PC-3 (cell line): ENCODE results near the gene GLYATL1.

ENCODE experiments used
- EZH2 ChIP-seq: fragments of 300-600 bp; sonication (generic); IDR thresholded peaks from one replicate; pipeline ENCODE4 v1.6.1; 2017; ENCODE audit warnings: antibody characterized with exemption, mild to moderate bottlenecking, low read length; ENCODE audit not compliant: unreplicated experiment
- EZH2phosphoT487 ChIP-seq: fragments of 300-600 bp; sonication (generic); IDR thresholded peaks from 2 replicates; pipeline ENCODE4 v1.6.1; 2018; ENCODE audit warnings: mild to moderate bottlenecking, antibody characterized with exemption, low read length, borderline replicate concordance
- TF ChIP-seq, protein P1 (sequence below): fragments of 300-600 bp; sonication (generic); conservative IDR thresholded peaks from 2 replicates; pipeline ENCODE4 v1.5.1; 2017; ENCODE audit warnings: antibody characterized with exemption, low read depth, mild to moderate bottlenecking, low read length

GRCh38 chr11:58917159-58917783 is 22.0 kb upstream of the GLYATL1 start:
- TF ChIP-seq, protein P1, sequence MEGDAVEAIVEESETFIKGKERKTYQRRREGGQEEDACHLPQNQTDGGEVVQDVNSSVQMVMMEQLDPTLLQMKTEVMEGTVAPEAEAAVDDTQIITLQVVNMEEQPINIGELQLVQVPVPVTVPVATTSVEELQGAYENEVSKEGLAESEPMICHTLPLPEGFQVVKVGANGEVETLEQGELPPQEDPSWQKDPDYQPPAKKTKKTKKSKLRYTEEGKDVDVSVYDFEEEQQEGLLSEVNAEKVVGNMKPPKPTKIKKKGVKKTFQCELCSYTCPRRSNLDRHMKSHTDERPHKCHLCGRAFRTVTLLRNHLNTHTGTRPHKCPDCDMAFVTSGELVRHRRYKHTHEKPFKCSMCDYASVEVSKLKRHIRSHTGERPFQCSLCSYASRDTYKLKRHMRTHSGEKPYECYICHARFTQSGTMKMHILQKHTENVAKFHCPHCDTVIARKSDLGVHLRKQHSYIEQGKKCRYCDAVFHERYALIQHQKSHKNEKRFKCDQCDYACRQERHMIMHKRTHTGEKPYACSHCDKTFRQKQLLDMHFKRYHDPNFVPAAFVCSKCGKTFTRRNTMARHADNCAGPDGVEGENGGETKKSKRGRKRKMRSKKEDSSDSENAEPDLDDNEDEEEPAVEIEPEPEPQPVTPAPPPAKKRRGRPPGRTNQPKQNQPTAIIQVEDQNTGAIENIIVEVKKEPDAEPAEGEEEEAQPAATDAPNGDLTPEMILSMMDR: no peak
- TF ChIP-seq EZH2 (no peak), EZH2phosphoT487 (no peak)
